ENCODE data around the gene ISCA2. TPM values are rescaled to one million over a fixed set of nuclear protein-coding genes. Genes with fewer than 3 reads are reported as not detected.

Gene ISCA2
- total RNA-seq, 2 donors from 2014 or later, result 20.3 to 28.5 TPM

DNA sequence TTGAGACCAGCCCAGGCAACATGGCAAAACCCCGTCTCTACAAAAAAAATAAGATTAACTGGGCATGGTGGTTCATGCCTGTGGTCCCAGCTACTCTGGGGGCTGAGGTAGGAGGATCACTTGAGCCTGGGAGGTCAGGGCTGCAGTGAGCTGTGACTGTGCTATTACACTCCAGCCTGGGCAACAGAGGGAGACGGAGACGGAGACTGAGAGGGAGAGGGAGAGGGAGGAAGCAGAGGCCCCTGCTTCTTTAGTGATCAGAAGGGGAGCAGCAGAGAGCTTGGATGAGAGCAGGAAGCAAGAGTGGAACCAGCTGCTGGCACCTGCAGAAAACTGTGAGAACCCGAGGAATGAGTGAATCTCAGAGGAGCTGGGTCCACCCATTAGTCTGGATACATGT is 45.9 kb downstream of the ISCA2 start:
- ATAC-seq (replicated peaks), result no peak
- Mint-ChIP-seq H3K36me3 (ENCODE audit: low read depth) (no peaks in the 10 kb centered on the region), H3K27me3 (no peaks in the 10 kb centered on the region), H3K27ac (no peak overlapping the region), H3K4me3 (no peak overlapping the region), H3K9me3 (no peaks in the 10 kb centered on the region), H3K4me1 (no peaks in the 10 kb centered on the region)

DNA sequence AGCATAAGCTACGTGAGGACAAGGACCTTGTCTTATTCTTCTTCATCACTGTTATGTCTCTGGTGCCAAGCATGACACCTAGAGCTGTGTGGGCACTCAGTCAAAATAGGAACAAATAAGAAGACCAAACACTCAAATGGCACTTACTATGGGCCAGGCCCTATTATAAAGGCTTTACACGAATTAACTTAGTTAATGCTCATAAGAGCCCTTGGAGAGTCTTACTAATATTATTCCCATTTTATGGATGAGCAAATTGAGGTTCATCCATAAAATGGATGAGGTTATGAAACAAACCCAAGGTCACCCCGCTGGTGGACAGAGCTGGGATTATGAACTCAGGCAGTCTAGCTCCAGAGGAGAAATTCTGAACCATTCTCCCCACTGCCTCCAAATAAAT is 47.7 kb downstream of the ISCA2 start:
- ATAC-seq (replicated peaks), result no peak
- H3K9me3 Mint-ChIP-seq, result no peaks in the 10 kb centered on the region
- no peaks in the 10 kb centered on the region for H3K36me3 Mint-ChIP-seq (ENCODE audit: low read depth)
- H3K27me3 Mint-ChIP-seq, result no peaks in the 10 kb centered on the region
- no peak overlapping the region for H3K27ac Mint-ChIP-seq
- no peak overlapping the region for H3K4me3 Mint-ChIP-seq
- no peaks in the 10 kb centered on the region for H3K4me1 Mint-ChIP-seq

DNA sequence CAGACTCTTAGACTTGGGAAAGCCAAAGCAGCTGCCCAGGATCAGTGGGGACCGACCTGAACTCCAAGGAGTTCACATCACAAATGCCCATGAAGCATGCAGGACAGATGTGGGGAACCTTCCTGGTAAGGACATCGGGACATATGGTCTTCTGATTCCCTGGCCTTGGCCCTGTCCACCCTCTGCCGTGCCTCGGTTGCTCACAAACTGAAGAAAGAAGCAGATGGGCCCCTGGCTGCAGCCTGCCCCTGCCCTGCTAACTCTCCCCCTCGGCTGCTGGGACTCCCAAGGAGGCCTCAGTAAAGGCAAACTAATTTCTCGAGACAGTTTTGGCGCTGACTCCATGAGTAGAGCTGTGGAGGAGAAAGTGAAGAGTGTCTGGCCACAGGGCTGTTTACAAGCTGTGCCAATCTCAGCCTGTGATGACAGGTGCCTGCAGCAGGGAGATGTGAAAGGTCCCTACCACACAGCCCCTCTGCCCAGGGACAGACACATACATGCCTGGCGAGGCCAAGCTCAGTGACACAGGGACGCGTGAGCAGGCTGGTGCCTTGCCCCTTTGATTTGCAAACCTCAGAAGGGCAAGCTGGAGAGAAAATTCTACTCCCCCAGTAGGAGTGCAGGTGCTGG is 48.6 kb downstream of the ISCA2 start:
- H3K9me3 Mint-ChIP-seq, result no peaks in the 10 kb centered on the region
- H3K36me3 Mint-ChIP-seq (ENCODE audit: low read depth), result no peaks in the 10 kb centered on the region
- no peak for ATAC-seq (replicated peaks)
- H3K27me3 Mint-ChIP-seq, result no peaks in the 10 kb centered on the region
- no peak overlapping the region for H3K27ac Mint-ChIP-seq
- no peaks in the 10 kb centered on the region for H3K4me1 Mint-ChIP-seq
- no peak overlapping the region for H3K4me3 Mint-ChIP-seq

DNA sequence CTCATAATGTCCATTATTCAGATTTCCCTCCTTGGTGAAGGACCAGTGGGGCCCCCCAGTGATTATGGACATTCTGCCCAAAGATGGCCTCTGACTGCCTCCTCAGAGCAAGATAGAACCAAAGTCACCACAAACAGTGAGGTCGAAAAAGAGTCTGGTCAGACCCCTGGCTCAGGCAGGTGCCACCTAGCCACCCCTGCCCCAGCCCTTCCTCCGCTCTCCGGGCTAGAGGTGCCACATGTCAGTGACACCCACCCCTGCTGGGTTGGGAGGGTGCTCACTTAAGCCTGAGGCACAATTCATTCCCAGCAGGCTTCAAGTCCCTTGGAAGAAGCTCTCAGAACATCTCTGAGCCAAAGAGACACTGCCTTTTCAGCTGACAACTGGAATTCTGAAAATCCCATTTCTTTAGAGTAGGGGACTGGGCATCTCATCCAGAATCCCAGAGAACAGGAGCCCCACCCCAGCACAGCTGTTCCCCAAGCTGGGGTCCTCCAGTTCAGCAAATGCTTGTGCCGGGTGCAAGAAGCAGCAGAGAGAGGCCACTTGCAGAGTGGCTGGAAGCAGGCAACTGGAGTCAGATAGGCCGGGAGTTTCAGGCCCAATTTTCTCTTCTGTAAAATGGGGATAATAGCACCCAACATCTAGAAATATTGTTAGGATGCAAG is 50.3 kb downstream of the ISCA2 start:
- no peaks in the 10 kb centered on the region for H3K4me1 Mint-ChIP-seq
- no peak overlapping the region for H3K27ac Mint-ChIP-seq
- ATAC-seq (replicated peaks), result no peak
- no peak overlapping the region for H3K4me3 Mint-ChIP-seq
- H3K27me3 Mint-ChIP-seq, result no peaks in the 10 kb centered on the region
- no peaks in the 10 kb centered on the region for H3K9me3 Mint-ChIP-seq
- no peaks in the 10 kb centered on the region for H3K36me3 Mint-ChIP-seq (ENCODE audit: low read depth)

DNA sequence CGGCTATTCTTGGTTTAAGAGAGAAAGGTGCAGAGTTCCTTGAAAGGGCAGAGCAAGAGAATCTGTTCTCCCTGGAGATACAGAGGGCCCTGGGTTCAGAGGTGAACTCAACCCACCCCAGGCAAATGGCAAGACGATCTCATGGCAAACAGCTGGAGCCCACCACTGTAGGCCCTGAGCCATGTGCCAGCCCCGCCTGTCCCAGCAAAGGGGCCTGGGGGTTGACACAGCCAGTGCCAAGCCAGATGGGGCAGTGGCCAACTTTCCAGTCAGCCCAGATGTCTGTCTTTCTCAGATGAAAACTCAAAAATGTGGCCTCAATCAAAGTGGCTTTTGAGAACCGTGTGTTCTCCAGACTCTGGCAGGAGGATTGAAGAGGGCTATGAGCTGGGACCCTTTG is 51.8 kb downstream of the ISCA2 start:
- Mint-ChIP-seq H3K9me3 (no peaks in the 10 kb centered on the region), H3K36me3 (ENCODE audit: low read depth) (no peaks in the 10 kb centered on the region), H3K4me3 (no peak overlapping the region), H3K27me3 (no peaks in the 10 kb centered on the region), H3K4me1 (no peaks in the 10 kb centered on the region), H3K27ac (no peak overlapping the region)
- no peak for ATAC-seq (replicated peaks)

DNA sequence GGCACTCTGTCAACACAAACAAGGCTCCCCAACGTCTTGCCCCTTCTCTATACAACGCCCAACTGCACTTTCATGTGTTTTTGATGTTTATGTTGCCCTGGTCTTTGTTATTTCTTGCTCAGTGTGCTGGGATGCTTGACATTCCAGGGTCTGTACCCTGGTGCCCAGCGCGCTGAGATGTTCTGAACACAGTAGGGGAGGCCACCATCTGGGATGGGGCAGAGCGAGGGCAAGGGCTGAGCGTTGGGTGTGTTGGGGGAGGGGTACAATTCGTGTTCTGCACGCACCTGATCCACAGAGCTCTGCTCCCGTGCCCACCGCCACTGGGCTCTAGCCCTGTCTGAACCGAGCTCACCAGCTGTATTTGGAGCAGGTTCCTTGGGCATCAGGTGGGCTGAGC is 52.9 kb downstream of the ISCA2 start:
- H3K9me3 Mint-ChIP-seq, result no peaks in the 10 kb centered on the region
- no peaks in the 10 kb centered on the region for H3K27me3 Mint-ChIP-seq
- H3K4me3 Mint-ChIP-seq, result no peak overlapping the region
- H3K27ac Mint-ChIP-seq, result no peak overlapping the region
- no peaks in the 10 kb centered on the region for H3K36me3 Mint-ChIP-seq (ENCODE audit: low read depth)
- no peak for ATAC-seq (replicated peaks)
- H3K4me1 Mint-ChIP-seq, result no peaks in the 10 kb centered on the region

Other genes with a start within 250 kb of the ISCA2 start
- gene ABCD4, start 190.8 kb upstream of the ISCA2 start, total RNA-seq, result 10 to 100 TPM; 55.4 to 57.1 TPM
- not detected for gene VRTN, start 145.3 kb upstream of the ISCA2 start, total RNA-seq
- gene SYNDIG1L, start 67.6 kb upstream of the ISCA2 start, total RNA-seq, result not detected
- 10 to 100 TPM; 34.1 to 37.2 TPM for gene NPC2, start 460 bp upstream of the ISCA2 start, total RNA-seq
- gene LTBP2, start 118.5 kb downstream of the ISCA2 start, total RNA-seq, result under 1 TPM in 1 of 2 donors, not detected in 1; 0.03 TPM
- gene AREL1, start 219.3 kb downstream of the ISCA2 start, total RNA-seq, result 10 to 100 TPM; 30.7 to 37.0 TPM
- 10 to 100 TPM; 62.9 to 77.6 TPM for gene FCF1, start 219.4 kb downstream of the ISCA2 start, total RNA-seq

All from activated T-helper 17 cell treated with anti-CD3 and anti-CD28 coated beads, Interleukin-2, amount 50 U/mL, for 72 hours (primary cell).